ENCODE results near the gene TGFBR3L. TPM values are rescaled to one million over a fixed set of nuclear protein-coding genes. Genes with fewer than 3 reads are reported as not detected.

TGFBR3L gene
- total and polyA plus RNA-seq, 2 of the 13 experiments (the other 11 are each of a cell fraction or from before 2014, with no cell fraction given), result 0.20 to 1.0 TPM

DNA sequence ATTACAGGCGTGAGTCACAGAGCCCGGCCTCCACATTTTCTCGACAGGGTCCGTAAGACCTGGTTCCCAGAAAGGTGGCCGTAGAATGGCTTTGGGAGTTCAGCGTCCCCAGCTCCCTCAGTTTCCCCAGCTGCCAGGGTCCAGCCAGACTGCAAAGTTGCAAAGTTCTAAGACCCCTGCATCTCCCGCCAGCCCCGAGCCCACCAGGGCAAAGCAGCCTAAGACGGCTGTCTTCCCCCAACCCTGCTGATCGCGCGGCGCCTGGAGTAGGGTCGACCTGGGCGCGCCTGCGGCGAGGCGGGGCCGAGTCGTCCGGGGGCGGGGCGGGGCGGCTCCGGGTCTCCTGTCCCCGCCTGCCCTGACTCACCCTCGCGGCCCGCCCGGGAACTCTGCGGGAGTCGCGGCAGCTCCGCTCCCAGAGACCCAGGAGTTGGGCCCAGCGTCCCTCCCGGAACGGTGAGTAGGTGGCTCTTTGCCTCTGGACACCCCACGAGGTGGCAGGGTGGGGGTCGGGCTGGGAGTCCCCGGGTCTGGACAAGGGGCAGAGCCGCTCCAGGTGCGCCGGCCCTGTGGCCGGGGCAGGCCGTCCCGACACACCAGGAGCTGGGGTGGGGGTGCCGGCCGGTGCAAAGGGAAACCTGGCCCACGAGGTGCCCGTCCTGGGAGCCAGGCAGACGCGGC lies 26.3 kb upstream of the TGFBR3L start, which contains the start of gene LRRC8E (continued):
- TF ChIP-seq, protein P1, sequence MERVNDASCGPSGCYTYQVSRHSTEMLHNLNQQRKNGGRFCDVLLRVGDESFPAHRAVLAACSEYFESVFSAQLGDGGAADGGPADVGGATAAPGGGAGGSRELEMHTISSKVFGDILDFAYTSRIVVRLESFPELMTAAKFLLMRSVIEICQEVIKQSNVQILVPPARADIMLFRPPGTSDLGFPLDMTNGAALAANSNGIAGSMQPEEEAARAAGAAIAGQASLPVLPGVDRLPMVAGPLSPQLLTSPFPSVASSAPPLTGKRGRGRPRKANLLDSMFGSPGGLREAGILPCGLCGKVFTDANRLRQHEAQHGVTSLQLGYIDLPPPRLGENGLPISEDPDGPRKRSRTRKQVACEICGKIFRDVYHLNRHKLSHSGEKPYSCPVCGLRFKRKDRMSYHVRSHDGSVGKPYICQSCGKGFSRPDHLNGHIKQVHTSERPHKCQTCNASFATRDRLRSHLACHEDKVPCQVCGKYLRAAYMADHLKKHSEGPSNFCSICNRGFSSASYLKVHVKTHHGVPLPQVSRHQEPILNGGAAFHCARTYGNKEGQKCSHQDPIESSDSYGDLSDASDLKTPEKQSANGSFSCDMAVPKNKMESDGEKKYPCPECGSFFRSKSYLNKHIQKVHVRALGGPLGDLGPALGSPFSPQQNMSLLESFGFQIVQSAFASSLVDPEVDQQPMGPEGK (CRISPR knock-in tag; IDR thresholded peaks at IDR 0.05), result no peak; the same call in 1 of the 2 replicates
- TF ChIP-seq IRX3 (CRISPR knock-in tag; IDR thresholded peaks at IDR 0.05; ENCODE audit: borderline replicate concordance, low read depth) (no peak), ARID2 (CRISPR knock-in tag; IDR thresholded peaks at IDR 0.05; ENCODE audit: borderline replicate concordance) (no peak), TOE1 (CRISPR knock-in tag; IDR thresholded peaks at IDR 0.05) (no peak), NFRKB (IDR thresholded peaks at IDR 0.05) (no peak), GATA4 (IDR thresholded peaks at IDR 0.05; ENCODE audit: borderline replicate concordance, low read depth) (peak; percentile 42; the same call in 1 of the 2 replicates), KLF11 (CRISPR knock-in tag; IDR thresholded peaks at IDR 0.05) (no peak), HIVEP1 (CRISPR knock-in tag; IDR thresholded peaks at IDR 0.05) (peak; percentile 67; the same call in 1 of the 2 replicates), MTA3 (CRISPR knock-in tag; IDR thresholded peaks at IDR 0.05) (no peak), NRL (CRISPR knock-in tag; IDR thresholded peaks at IDR 0.05; ENCODE audit: borderline replicate concordance) (0 out of 2 replicates have a peak, but pooled peaks have one; percentile 23), KMT2A (CRISPR knock-in tag; IDR thresholded peaks at IDR 0.05) (0 out of 2 replicates have a peak, but pooled peaks have one; percentile 25), ZFP82 (CRISPR knock-in tag; IDR thresholded peaks at IDR 0.05; ENCODE audit: borderline replicate concordance) (0 out of 2 replicates have a peak, but pooled peaks have one; percentile 16), REPIN1 (CRISPR knock-in tag; IDR thresholded peaks at IDR 0.05; ENCODE audit: borderline replicate concordance, low read depth) (no peak), HOXD1 (CRISPR knock-in tag; IDR thresholded peaks at IDR 0.05) (no peak), ZNF354B (CRISPR knock-in tag; IDR thresholded peaks at IDR 0.05) (no peak)
- TF ChIP-seq, protein P2, sequence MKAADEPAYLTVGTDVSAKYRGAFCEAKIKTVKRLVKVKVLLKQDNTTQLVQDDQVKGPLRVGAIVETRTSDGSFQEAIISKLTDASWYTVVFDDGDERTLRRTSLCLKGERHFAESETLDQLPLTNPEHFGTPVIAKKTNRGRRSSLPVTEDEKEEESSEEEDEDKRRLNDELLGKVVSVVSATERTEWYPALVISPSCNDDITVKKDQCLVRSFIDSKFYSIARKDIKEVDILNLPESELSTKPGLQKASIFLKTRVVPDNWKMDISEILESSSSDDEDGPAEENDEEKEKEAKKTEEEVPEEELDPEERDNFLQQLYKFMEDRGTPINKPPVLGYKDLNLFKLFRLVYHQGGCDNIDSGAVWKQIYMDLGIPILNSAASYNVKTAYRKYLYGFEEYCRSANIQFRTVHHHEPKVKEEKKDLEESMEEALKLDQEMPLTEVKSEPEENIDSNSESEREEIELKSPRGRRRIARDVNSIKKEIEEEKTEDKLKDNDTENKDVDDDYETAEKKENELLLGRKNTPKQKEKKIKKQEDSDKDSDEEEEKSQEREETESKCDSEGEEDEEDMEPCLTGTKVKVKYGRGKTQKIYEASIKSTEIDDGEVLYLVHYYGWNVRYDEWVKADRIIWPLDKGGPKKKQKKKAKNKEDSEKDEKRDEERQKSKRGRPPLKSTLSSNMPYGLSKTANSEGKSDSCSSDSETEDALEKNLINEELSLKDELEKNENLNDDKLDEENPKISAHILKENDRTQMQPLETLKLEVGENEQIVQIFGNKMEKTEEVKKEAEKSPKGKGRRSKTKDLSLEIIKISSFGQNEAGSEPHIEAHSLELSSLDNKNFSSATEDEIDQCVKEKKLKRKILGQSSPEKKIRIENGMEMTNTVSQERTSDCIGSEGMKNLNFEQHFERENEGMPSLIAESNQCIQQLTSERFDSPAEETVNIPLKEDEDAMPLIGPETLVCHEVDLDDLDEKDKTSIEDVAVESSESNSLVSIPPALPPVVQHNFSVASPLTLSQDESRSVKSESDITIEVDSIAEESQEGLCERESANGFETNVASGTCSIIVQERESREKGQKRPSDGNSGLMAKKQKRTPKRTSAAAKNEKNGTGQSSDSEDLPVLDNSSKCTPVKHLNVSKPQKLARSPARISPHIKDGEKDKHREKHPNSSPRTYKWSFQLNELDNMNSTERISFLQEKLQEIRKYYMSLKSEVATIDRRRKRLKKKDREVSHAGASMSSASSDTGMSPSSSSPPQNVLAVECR (CRISPR knock-in tag; IDR thresholded peaks at IDR 0.05; ENCODE audit: borderline replicate concordance), result peak; percentile 49; the same call in 1 of the 2 replicates
- TF ChIP-seq, protein P3, sequence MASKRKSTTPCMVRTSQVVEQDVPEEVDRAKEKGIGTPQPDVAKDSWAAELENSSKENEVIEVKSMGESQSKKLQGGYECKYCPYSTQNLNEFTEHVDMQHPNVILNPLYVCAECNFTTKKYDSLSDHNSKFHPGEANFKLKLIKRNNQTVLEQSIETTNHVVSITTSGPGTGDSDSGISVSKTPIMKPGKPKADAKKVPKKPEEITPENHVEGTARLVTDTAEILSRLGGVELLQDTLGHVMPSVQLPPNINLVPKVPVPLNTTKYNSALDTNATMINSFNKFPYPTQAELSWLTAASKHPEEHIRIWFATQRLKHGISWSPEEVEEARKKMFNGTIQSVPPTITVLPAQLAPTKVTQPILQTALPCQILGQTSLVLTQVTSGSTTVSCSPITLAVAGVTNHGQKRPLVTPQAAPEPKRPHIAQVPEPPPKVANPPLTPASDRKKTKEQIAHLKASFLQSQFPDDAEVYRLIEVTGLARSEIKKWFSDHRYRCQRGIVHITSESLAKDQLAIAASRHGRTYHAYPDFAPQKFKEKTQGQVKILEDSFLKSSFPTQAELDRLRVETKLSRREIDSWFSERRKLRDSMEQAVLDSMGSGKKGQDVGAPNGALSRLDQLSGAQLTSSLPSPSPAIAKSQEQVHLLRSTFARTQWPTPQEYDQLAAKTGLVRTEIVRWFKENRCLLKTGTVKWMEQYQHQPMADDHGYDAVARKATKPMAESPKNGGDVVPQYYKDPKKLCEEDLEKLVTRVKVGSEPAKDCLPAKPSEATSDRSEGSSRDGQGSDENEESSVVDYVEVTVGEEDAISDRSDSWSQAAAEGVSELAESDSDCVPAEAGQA (IDR thresholded peaks at IDR 0.05; ENCODE audit: low read depth), result no peak
- TF ChIP-seq, protein P3 (CRISPR knock-in tag; IDR thresholded peaks at IDR 0.05; ENCODE audit: borderline replicate concordance), result peak; percentile 40; the same call in 1 of the 2 replicates

Data from HepG2 (cell line).